GM12878 (cell line): ENCODE results near the gene EXOC7. TPM values are rescaled to one million over a fixed set of nuclear protein-coding genes. Genes with fewer than 3 reads are reported as not detected.
A peak's percentile ranks its signal among the peaks of the same experiment; 100 is the strongest.

Source experiments
- ATAC-seq: fragments of 200-7000 bp; cut with Tn5 transposase; 3 replicates; pipeline ENCODE4 v1.9.1; 2020; ENCODE audit warnings: mild to moderate bottlenecking, moderate library complexity
- BruUV-seq: library from RNA; stranded (reverse); fragments of 400-500 nt; replicated peaks from 2 replicates; lab custom pipeline; 2021; lab: Mats Ljungman, UMichigan
- CTCF ChIA-PET: fragments of 300-600 bp; sonication (Branson Sonifier 250); formaldehyde crosslinking; extraction: SDS; loops from one replicate; lab custom pipeline; 2021; ENCODE audit warnings: inconsistent platforms; lab: Yijun Ruan, JAX
- POLR2A ChIA-PET: fragments of 350-600 bp; formaldehyde crosslinking; extraction: SDS; loops from one replicate; lab custom pipeline; 2021; ENCODE audit warnings: inconsistent platforms; lab: Charles Lee
- RAD21 ChIA-PET: fragments of 300-600 bp; sonication (Branson Sonifier 250); formaldehyde crosslinking; loops from one replicate; lab custom pipeline; 2023; ENCODE audit warnings: antibody characterized with exemption; ENCODE audit not compliant: unreplicated experiment; lab: Charles Lee
- SMC1A ChIA-PET: fragments of 300-600 bp; sonication (Branson Sonifier 250); formaldehyde crosslinking; loops from one replicate; lab custom pipeline; 2023; ENCODE audit not compliant: unreplicated experiment, uncharacterized antibody; lab: Charles Lee
- DNase-seq: peaks from one replicate; pipeline ENCODE4 v3.0.0-alpha.2; 2011; ENCODE audit warnings: low read depth, low spot score
- FAIRE-seq: peaks from 3 replicates; lab custom pipeline; 2011; peaks lifted over from hg19 to GRCh38; lab: Jason Lieb, UNC
- H2AFZ ChIP-seq: 2 replicates; pipeline ENCODE4 v1.6.0; 2011; ENCODE audit warnings: low read depth, low read length, control low read depth; ENCODE audit not compliant: control insufficient read depth
- H3K27ac ChIP-seq: 2 replicates; pipeline ENCODE4 v1.5.1; 2011; ENCODE audit warnings: control low read depth; ENCODE audit not compliant: control insufficient read depth, insufficient read depth
- H3K27me3 ChIP-seq, 2 experiments: replicated peaks in 1 of 2; 2 replicates each; pipeline versions ENCODE4 v1.6.0 to v1.6.1; 2011; ENCODE audit warnings: low read length in 1 of 2; ENCODE audit not compliant: control insufficient read depth in 2 of 2, insufficient read depth in 2 of 2
- H3K36me3 ChIP-seq, 2 experiments: 2 replicates each; pipeline ENCODE4 v1.5.1; 2011; ENCODE audit warnings: low read length in 1 of 2; ENCODE audit not compliant: control insufficient read depth in 2 of 2, insufficient read depth in 2 of 2
- H3K4me1 ChIP-seq: 2 replicates; pipeline ENCODE4 v1.6.1; 2011; ENCODE audit warnings: mild to moderate bottlenecking, low read length, moderate library complexity, mixed read lengths; ENCODE audit not compliant: control insufficient read depth, insufficient read depth
- H3K4me2 ChIP-seq: 2 replicates; pipeline ENCODE4 v1.6.0; 2011; ENCODE audit warnings: control low read depth; ENCODE audit not compliant: control insufficient read depth, insufficient read depth
- H3K4me3 ChIP-seq: fragments of 200-600 bp; sonication (generic); 2 replicates; pipeline ENCODE4 v1.5.1; 2016
- H3K79me2 ChIP-seq: 2 replicates; pipeline ENCODE4 v1.6.0; 2011; ENCODE audit warnings: low read length; ENCODE audit not compliant: control insufficient read depth, insufficient read depth
- H3K9ac ChIP-seq: 2 replicates; pipeline ENCODE4 v1.8.0; 2011; ENCODE audit warnings: low read length, control low read depth, mixed read lengths; ENCODE audit not compliant: control insufficient read depth, insufficient read depth
- H3K9me3 ChIP-seq: replicated peaks from 3 replicates; pipeline ENCODE4 v1.5.1; 2011; ENCODE audit warnings: mild to moderate bottlenecking, low read length; ENCODE audit not compliant: control insufficient read depth, insufficient read depth
- H4K20me1 ChIP-seq: 2 replicates; pipeline ENCODE4 v1.6.0; 2011; ENCODE audit not compliant: control insufficient read depth, insufficient read depth
- BACH1 ChIP-seq: fragments of 450-650 bp; IDR thresholded peaks from 2 replicates; pipeline ENCODE4 v1.6.1; 2017; ENCODE audit warnings: mild to moderate bottlenecking, borderline replicate concordance
- BMI1 ChIP-seq: fragments of 450-650 bp; IDR thresholded peaks from 2 replicates; pipeline ENCODE4 v1.6.1; 2016; ENCODE audit warnings: mild to moderate bottlenecking, moderate library complexity, borderline replicate concordance
- POU2F2 ChIP-seq: IDR thresholded peaks from 3 replicates; pipeline ENCODE4 v1.6.1; 2011; ENCODE audit warnings: low read depth, mild to moderate bottlenecking, low read length, borderline replicate concordance
- RUNX3 ChIP-seq: IDR thresholded peaks from 2 replicates; pipeline ENCODE4 v1.6.1; 2012; ENCODE audit warnings: low read length, inconsistent platforms
- SMC3 ChIP-seq: IDR thresholded peaks from 2 replicates; pipeline ENCODE4 v1.6.1; 2011; ENCODE audit warnings: low read length, improper control_type of control experiment, borderline replicate concordance
- SPI1 ChIP-seq: IDR thresholded peaks from 2 replicates; pipeline ENCODE4 v1.6.1; 2011; ENCODE audit warnings: low read depth, mild to moderate bottlenecking, low read length, moderate library complexity, borderline replicate concordance; ENCODE audit not compliant: insufficient read depth
- SRF ChIP-seq, 2 experiments: IDR thresholded peaks; 2 replicates each; pipeline ENCODE4 v1.6.1; 2011; ENCODE audit warnings: low read depth in 2 of 2, low read length in 2 of 2, mild to moderate bottlenecking in 1 of 2, moderate library complexity in 1 of 2
- WGBS: methylation state at CpG from one replicate; pipeline ENCODE4 v1.1.6; 2016; ENCODE audit warnings: low lambda C conversion rate; ENCODE audit not compliant: insufficient replicate concordance, insufficient coverage; ENCODE audit errors: missing lambda C conversion rate; 5-methylcytosine and 5-hydroxymethylcytosine counted together
- in situ Hi-C: fragments of 300-500 bp; cut with MboI; formaldehyde crosslinking; loops from 9 replicates; pipeline ENCODE4 v1.14.3; 2018; ENCODE audit warnings: mixed read lengths
- intact Hi-C: fragments of 100-400 bp; cut with micrococcal nuclease; formaldehyde crosslinking; loops from one replicate; pipeline ENCODE4 v1.14.2; 2022; ENCODE audit not compliant: unreplicated experiment
- polyA plus RNA-seq, 11 experiments: library from polyadenylated mRNA; depleted of rRNA in 4 of 11; unstranded in 6 of 11; stranded (reverse) in 5 of 11; fragments of >200 nt; fragmentation: Nextera tagmentation in 4 of 11; fragmentation: Illumina TruSeq in 1 of 11; extraction: Ambion mirVana in 4 of 11; extraction: Trizol in 1 of 11; gene quantifications; 1 replicate in 1 of 11; 2 replicates in 10 of 11; pipeline versions ENCODE4 v1.2.1 to v1.2.3, GENCODE V29; 2011 to 2016; ENCODE audit warnings: inconsistent platforms in 2 of 11, missing spikeins in 2 of 11, low read depth in 1 of 11
- total RNA-seq, 4 experiments: library from RNA; depleted of rRNA in 3 of 4; stranded (reverse); fragments of >200 nt in 3 of 4; fragmentation: Illumina TruSeq in 1 of 4; extraction: Trizol in 1 of 4; gene quantifications; 2 replicates each; pipeline versions ENCODE4 v1.2.1 to v1.2.3, GENCODE V29; 2013 to 2021

The EXOC7 gene
- total and polyA plus RNA-seq, 10 of the 15 experiments (the other 5 are each of a cell fraction or from before 2014, with no cell fraction given), result 18.8 to 71.3 (median 48.2) TPM

DNA sequence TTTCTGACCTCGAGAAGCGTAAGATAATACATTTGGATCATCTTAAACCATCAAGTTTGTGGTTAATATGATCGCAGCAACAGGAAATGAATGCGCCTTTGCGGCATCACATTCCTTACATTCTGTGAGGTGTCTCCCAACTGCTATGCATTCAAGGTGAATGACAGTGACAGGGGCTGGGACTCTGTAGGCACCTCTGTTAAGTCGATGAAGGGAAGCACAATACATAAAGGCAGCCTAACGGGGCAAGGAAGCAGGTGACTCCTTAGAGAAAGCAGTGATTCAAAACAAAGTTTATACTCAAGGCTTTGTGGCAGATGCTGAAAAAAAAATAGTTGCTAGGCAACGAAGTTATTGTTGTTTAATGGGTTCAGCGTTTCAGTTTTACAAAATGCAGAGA, 54.9 kb downstream of the EXOC7 start:
- H3K4me2 ChIP-seq, result no peak overlapping the region
- no peaks in the 10 kb centered on the region for H4K20me1 ChIP-seq
- no peak for ATAC-seq
- RAD21 ChIA-PET, result interaction anchor here (1.1 kb wide), 1 partner anchor 231 kb away, joined by 4 read pairs; no protein-coding TSS in a partner anchor
- POLR2A ChIA-PET, result no interaction called here
- peaks cover 33 to 43% of the 10 kb centered on the region in 2 experiments for H3K36me3 ChIP-seq
- in situ Hi-C loops, result no loop called here
- H3K4me1 ChIP-seq, result peaks cover 11% of the 10 kb centered on the region
- H2AFZ ChIP-seq, result no peak overlapping the region
- 0 out of 2 replicates have a peak overlapping the region, but pooled peaks have one; percentile 25 for H3K27ac ChIP-seq
- no TSS peak for BruUV-seq
- CTCF ChIA-PET, result interaction anchor here (1.4 kb wide), 1 partner anchor 34 kb away, joined by 5 read pairs; no protein-coding TSS in a partner anchor
- H3K79me2 ChIP-seq, result no peaks in the 10 kb centered on the region
- TF ChIP-seq BACH1, result no peak
- TF ChIP-seq SMC3, result no peak
- TF ChIP-seq POU2F2, result no peak
- TF ChIP-seq, all 136 proteins: peak for 0
- intact Hi-C loops, result no loop called here
- SMC1A ChIA-PET, result no interaction called here
- WGBS, result 83% methylated on average over 9 of the region's 9 CpGs
- Histone ChIP-seq H3K27me3 (no peaks in the 10 kb centered on the region), H3K4me3 (no peak overlapping the region), H3K9me3 (no peaks in the 10 kb centered on the region), H3K9ac (no peak overlapping the region)
- no peak for DNase-seq
- FAIRE-seq, result no peak

DNA sequence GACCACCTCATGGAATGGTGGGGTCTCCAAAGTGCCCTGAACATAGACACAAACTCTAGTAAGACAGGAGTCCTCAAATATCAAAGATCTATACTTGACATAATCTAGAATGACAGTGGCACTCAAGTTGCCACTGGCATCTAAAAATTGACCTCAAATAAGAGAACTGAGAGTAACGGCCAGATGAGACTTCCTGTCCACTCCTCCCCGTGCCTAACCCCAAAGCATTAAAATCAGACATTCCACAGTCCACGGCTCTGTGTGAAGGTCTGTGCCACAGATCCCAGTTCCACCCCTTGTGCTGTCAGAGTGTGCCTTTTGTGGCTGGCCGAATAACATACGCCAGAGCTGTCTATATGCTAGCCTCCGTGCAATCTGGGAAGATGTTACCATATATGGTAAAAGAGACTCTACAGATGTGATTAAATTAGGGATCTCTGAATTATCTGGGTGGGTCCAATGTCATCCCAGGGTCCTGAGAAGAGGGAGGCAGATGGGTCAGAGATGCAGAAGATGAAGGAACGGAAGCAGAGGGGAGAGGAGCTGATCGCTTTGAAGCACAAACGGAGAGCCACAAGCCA, 55.5 kb downstream of the EXOC7 start:
- H3K36me3 ChIP-seq, result peaks cover 39 to 46% of the 10 kb centered on the region in 2 experiments
- SMC1A ChIA-PET, result no interaction called here
- TF ChIP-seq SRF (IDR thresholded peaks at IDR 0.05; ENCODE audit: low read depth in 2 of 2, low read length in 2 of 2) (peak in 1 of 2 experiments; percentile 51; a peak in 1 of 4 replicates), SPI1 (peak; percentile 82; the same call in 1 of the 2 replicates), BMI1 (no peak), RUNX3 (peak; percentile 47; the same call in 1 of the 2 replicates)
- in situ Hi-C loops (no loop called here), intact Hi-C loops (no loop called here)
- H3K27ac ChIP-seq, result peak overlapping the region; percentile 25; the same call in 1 of the 2 replicates
- 44% methylated on average over 9 of the region's 9 CpGs for WGBS
- BruUV-seq, result no TSS peak
- ATAC-seq (peak; percentile 90), DNase-seq (no peak), FAIRE-seq (no peak)
- no peaks in the 10 kb centered on the region for H3K27me3 ChIP-seq
- RAD21 ChIA-PET, result no interaction called here
- H3K9ac ChIP-seq, result no peak overlapping the region
- peaks cover 11% of the 10 kb centered on the region for H3K4me1 ChIP-seq
- H3K9me3 ChIP-seq, result no peaks in the 10 kb centered on the region
- no peak overlapping the region for H2AFZ ChIP-seq
- CTCF ChIA-PET, result no interaction called here
- H3K79me2 ChIP-seq, result no peaks in the 10 kb centered on the region
- H3K4me2 ChIP-seq, result peak overlapping the region; percentile 41; the same call in 1 of the 2 replicates
- no peak overlapping the region for H3K4me3 ChIP-seq
- H4K20me1 ChIP-seq, result no peaks in the 10 kb centered on the region
- POLR2A ChIA-PET, result no interaction called here
